Smooth muscle cell (in vitro differentiated cells): ENCODE measurements around the gene NUP210L. TPM values are rescaled to one million over a fixed set of nuclear protein-coding genes. Genes with fewer than 3 reads are reported as not detected.

Source experiments
- DNase-seq: peaks from one replicate; lab custom pipeline; 2025; ENCODE audit not compliant: unreplicated experiment; lab: John Stamatoyannopoulos, UW
- H2AFZ ChIP-seq: fragments of 200-600 bp; sonication (generic); 2 replicates; pipeline ENCODE4 v1.6.0; 2016; ENCODE audit warnings: antibody characterized with exemption, low read depth, mild to moderate bottlenecking
- H3F3A ChIP-seq: fragments of 200-600 bp; sonication (generic); 2 replicates; pipeline ENCODE4 v1.6.0; 2017; ENCODE audit warnings: antibody characterized with exemption, low read depth
- H3K27ac ChIP-seq: fragments of 200-600 bp; sonication (generic); 2 replicates; pipeline ENCODE4 v1.5.1; 2016; ENCODE audit warnings: low read depth, mild to moderate bottlenecking
- H3K27me3 ChIP-seq: fragments of 200-600 bp; sonication (generic); 2 replicates; pipeline ENCODE4 v1.6.1; 2016; ENCODE audit warnings: low read depth, mild to moderate bottlenecking
- H3K36me3 ChIP-seq: fragments of 200-600 bp; sonication (generic); 2 replicates; pipeline ENCODE4 v1.5.1; 2016; ENCODE audit warnings: low read depth
- H3K4me1 ChIP-seq: fragments of 200-600 bp; sonication (generic); 2 replicates; pipeline ENCODE4 v1.5.1; 2016; ENCODE audit warnings: low read depth
- H3K4me2 ChIP-seq: fragments of 200-600 bp; sonication (generic); 2 replicates; pipeline ENCODE4 v1.6.0; 2016; ENCODE audit warnings: mild to moderate bottlenecking
- H3K4me3 ChIP-seq: fragments of 200-600 bp; sonication (generic); 2 replicates; pipeline ENCODE4 v1.5.1; 2016; ENCODE audit warnings: mild to moderate bottlenecking
- H3K79me2 ChIP-seq: fragments of 200-600 bp; sonication (generic); 2 replicates; pipeline ENCODE4 v1.6.0; 2016; ENCODE audit warnings: low read depth, mild to moderate bottlenecking
- H3K9ac ChIP-seq: fragments of 200-600 bp; sonication (generic); 2 replicates; pipeline ENCODE4 v1.6.0; 2016; ENCODE audit warnings: low read depth
- H3K9me3 ChIP-seq: fragments of 200-600 bp; sonication (generic); replicated peaks from 2 replicates; pipeline ENCODE4 v1.5.1; 2016; ENCODE audit warnings: low read depth
- H4K20me1 ChIP-seq: fragments of 200-600 bp; sonication (generic); 2 replicates; pipeline ENCODE4 v1.6.0; 2016; ENCODE audit warnings: low read depth
- CTCF ChIP-seq: fragments of 200-600 bp; sonication (generic); IDR thresholded peaks from 2 replicates; pipeline ENCODE4 v1.5.1; 2017; ENCODE audit warnings: borderline replicate concordance, mild to moderate bottlenecking, antibody characterized with exemption; ENCODE audit not compliant: insufficient read depth, poor library complexity, severe bottlenecking
- WGBS: methylation state at CpG from one replicate; pipeline ENCODE4 v1.1.7; 2016; ENCODE audit warnings: low lambda C conversion rate; 5-methylcytosine and 5-hydroxymethylcytosine counted together
- polyA plus RNA-seq: library from polyadenylated mRNA; unstranded; fragments of >200 nt; fragmentation: Nextera tagmentation; extraction: Ambion mirVana; gene quantifications from 2 replicates; pipeline ENCODE4 v1.2.1, GENCODE V29; 2016
- total RNA-seq: library from RNA; depleted of rRNA; stranded (reverse); fragments of >200 nt; gene quantifications from 2 replicates; pipeline ENCODE4 v1.2.3, GENCODE V29; 2014

NUP210L gene
- total and polyA plus RNA-seq, 2 experiments from 2014 or later, result 0.90 TPM; not detected in 1

GRCh38 chr1:153946622-153947241 is 208.1 kb downstream of the NUP210L start, which contains the start of gene DENND4B:
DENND4B (minus strand) TSS chr1:153946718; CDS start chr1:153944374, 2,344 bp downstream.
- no peaks in the 10 kb centered on the region for H3K36me3 ChIP-seq
- no peaks in the 10 kb centered on the region for H3F3A ChIP-seq
- H3K4me1 ChIP-seq, result no peaks in the 10 kb centered on the region
- peak within 1 kb of the TSS; percentile 96 for H3K4me3 ChIP-seq
- H3K9ac ChIP-seq, result peak within 1 kb of the TSS; percentile 64
- peak; percentile 96 for TF ChIP-seq CTCF
- peak; percentile 40 for DNase-seq
- peak within 1 kb of the TSS; percentile 97 for H3K4me2 ChIP-seq
- 23% methylated on average over 15 of the region's 28 CpGs for WGBS
- no peaks in the 10 kb centered on the region for H4K20me1 ChIP-seq
- H3K27me3 ChIP-seq, result no peaks in the 10 kb centered on the region
- H3K27ac ChIP-seq, result peak within 1 kb of the TSS; percentile 62
- no peaks in the 10 kb centered on the region for H3K9me3 ChIP-seq
- peak within 1 kb of the TSS; percentile 45 for H2AFZ ChIP-seq
- peaks cover 19% of the 10 kb centered on the region for H3K79me2 ChIP-seq

- Histone ChIP-seq H3K79me2 (peaks cover 19% of the 10 kb centered on the region), H3K4me1 (no peaks in the 10 kb centered on the region), H2AFZ (peak overlapping the region; percentile 45), H3K36me3 (no peaks in the 10 kb centered on the region), H3K27ac (peak overlapping the region; percentile 62), H3K9me3 (no peaks in the 10 kb centered on the region), H3K4me2 (peak overlapping the region; percentile 97), H3F3A (no peaks in the 10 kb centered on the region), H3K4me3 (peak overlapping the region; percentile 96), H4K20me1 (no peaks in the 10 kb centered on the region), H3K27me3 (no peaks in the 10 kb centered on the region), H3K9ac (peak overlapping the region; percentile 64)
- WGBS, result under 1% methylated on average over 64 of the region's 95 CpGs
- DNase-seq, result peak; percentile 25
- TF ChIP-seq CTCF, result no peak
Observed at GRCh38 chr1:153945795-153946621, 208.9 kb downstream of the NUP210L start.

GRCh38 chr1:153945131-153945794 is 209.6 kb downstream of the NUP210L start:
- Histone ChIP-seq H2AFZ (peak overlapping the region; percentile 45), H3K36me3 (no peaks in the 10 kb centered on the region), H3K9ac (peak overlapping the region; percentile 64), H3K4me1 (no peaks in the 10 kb centered on the region), H3K4me2 (peak overlapping the region; percentile 97), H4K20me1 (no peaks in the 10 kb centered on the region), H3F3A (no peaks in the 10 kb centered on the region), H3K9me3 (no peaks in the 10 kb centered on the region), H3K79me2 (peaks cover 19% of the 10 kb centered on the region), H3K27ac (peak overlapping the region; percentile 62), H3K27me3 (no peaks in the 10 kb centered on the region), H3K4me3 (peak overlapping the region; percentile 96)
- no peak for DNase-seq
- 62% methylated on average over 12 of the region's 12 CpGs for WGBS
- TF ChIP-seq CTCF, result no peak
